Medulla oblongata (tissue), 1 donor: Measurements from ENCODE around the gene TWF2.

Source experiments
- DNase-seq: peaks from one replicate; pipeline ENCODE4 v3.0.0-alpha.2; 2015; ENCODE audit errors: extremely low spot score

Gene TWF2

DNA sequence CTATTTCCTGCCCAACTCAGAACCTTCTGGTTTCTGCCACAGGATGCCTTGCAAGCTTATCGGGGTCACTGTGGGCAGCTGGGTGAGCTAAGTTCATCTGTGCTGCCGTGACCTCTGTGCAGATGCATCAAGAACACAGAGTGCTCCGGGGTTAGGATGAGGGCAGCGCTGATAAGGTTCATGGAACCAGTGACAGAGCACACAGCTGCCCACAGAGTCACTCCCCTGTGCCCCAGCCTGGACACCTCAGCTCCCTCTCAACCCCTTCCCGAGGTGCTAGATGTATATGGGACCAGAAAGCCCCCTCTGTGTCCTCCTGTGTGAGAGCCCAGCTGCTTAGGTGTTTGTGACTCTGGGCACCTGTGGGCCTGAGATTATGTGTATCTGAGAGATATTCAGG, 56.8 kb downstream of the TWF2 start:
- DNase-seq: no peak

DNA sequence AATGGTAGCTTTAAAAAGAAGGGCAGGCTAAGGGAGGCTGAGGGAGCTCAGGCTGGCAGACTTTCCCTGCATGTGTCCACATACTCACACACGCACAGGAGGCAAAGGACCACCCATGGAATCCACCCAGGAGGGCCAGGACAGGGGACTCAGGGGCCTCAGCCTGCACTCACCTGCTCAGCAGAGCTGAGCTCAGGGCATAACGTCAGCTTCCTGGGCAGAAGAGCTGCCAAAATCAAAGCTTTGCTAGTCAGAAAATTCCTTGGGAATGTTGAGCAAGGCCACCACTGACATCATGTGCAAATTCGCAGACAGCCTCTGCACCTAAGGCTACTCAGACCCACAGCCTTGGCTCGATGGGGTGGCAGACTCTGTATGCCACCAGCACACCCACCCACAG, 57.4 kb downstream of the TWF2 start:
- DNase-seq: no peak
